Activated B cell treated with CpG ODN at 0.5 μM for 24 hours (primary cell): ENCODE measurements around the gene CAMK2N2. TPM values are rescaled to one million over a fixed set of nuclear protein-coding genes. Genes with fewer than 3 reads are reported as not detected.

ENCODE experiments used
- ATAC-seq: fragments of 200-7000 bp; cut with Tn5 transposase; one replicate; pipeline ENCODE4 v1.10.0; 2021; ENCODE audit warnings: low read depth, mild to moderate bottlenecking, moderate library complexity
- CTCF ChIA-PET: fragments of 350-600 bp; sonication (Branson Sonifier 250); formaldehyde crosslinking; loops from one replicate; lab custom pipeline; 2021; ENCODE audit warnings: antibody characterized with exemption; lab: Charles Lee
- POLR2A ChIA-PET: fragments of 350-600 bp; sonication (Branson Sonifier 250); formaldehyde crosslinking; loops from one replicate; lab custom pipeline; 2021; ENCODE audit warnings: antibody characterized with exemption; lab: Charles Lee
- DNase-seq: peaks from one replicate; pipeline ENCODE4 v3.0.0; 2022
- H3K27ac Mint-ChIP-seq: one replicate; pipeline ENCODE4 v1.8.0; 2020; ENCODE audit warnings: mixed read lengths
- H3K27me3 Mint-ChIP-seq: one replicate; pipeline ENCODE4 v1.8.0; 2021; ENCODE audit warnings: mixed read lengths
- H3K36me3 Mint-ChIP-seq: one replicate; pipeline ENCODE4 v1.8.0; 2021; ENCODE audit warnings: low read depth, mixed read lengths
- H3K4me1 Mint-ChIP-seq: one replicate; pipeline ENCODE4 v1.8.0; 2021; ENCODE audit warnings: mixed read lengths
- H3K4me3 Mint-ChIP-seq: one replicate; pipeline ENCODE4 v1.8.0; 2020; ENCODE audit warnings: mild to moderate bottlenecking, mixed read lengths
- H3K9me3 Mint-ChIP-seq: one replicate; pipeline ENCODE4 v1.8.0; 2020; ENCODE audit warnings: mixed read lengths
- CTCF ChIP-seq: fragments of 200-600 bp; IDR thresholded peaks from one replicate; pipeline ENCODE4 v1.8.0; 2022; ENCODE audit warnings: antibody characterized with exemption, mild to moderate bottlenecking
- intact Hi-C: fragments of 100-400 bp; cut with micrococcal nuclease; formaldehyde crosslinking; loops from one replicate; pipeline ENCODE4 v1.15.1; 2024
- total RNA-seq: library from RNA; stranded (reverse); gene quantifications from 2 replicates; pipeline ENCODE4 v1.2.3, GENCODE V29; 2022

CAMK2N2 gene
- total RNA-seq, 1 donor from 2014 or later = not detected

DNA sequence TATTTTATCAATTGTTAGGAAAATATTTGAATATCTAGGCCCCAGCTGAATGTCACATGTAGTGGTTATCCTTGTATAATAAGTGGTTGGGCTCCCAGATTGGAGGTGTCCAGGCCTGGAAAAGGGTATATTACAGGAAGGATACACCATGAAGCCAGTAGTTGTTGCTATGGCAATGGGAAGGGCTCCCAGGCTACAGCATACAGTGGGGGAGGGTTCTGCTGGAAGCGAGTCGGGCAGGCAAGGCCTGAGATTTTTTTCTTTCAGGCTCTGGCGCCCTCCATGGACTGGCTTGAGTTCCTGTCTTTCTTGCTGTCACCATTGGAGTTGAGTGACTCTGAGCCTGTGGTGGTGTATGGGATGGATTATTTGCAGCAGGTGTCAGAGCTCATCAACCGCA, 23.3 kb upstream of the CAMK2N2 start:
- Mint-ChIP-seq H3K4me1 (peaks cover 3% of the 10 kb centered on the region), H3K27ac (no peak overlapping the region), H3K4me3 (no peak overlapping the region), H3K9me3 (no peaks in the 10 kb centered on the region), H3K36me3 (no peaks in the 10 kb centered on the region), H3K27me3 (peaks cover 10% of the 10 kb centered on the region)
- no peak for DNase-seq
- CTCF ChIA-PET = no interaction called here
- ATAC-seq = peak; percentile 7
- intact Hi-C loops = loop anchor here (1.0 kb wide), 1 partner anchor 57 kb away; no protein-coding TSS in a partner anchor
- POLR2A ChIA-PET = no interaction called here
- TF ChIP-seq CTCF = no peak

DNA sequence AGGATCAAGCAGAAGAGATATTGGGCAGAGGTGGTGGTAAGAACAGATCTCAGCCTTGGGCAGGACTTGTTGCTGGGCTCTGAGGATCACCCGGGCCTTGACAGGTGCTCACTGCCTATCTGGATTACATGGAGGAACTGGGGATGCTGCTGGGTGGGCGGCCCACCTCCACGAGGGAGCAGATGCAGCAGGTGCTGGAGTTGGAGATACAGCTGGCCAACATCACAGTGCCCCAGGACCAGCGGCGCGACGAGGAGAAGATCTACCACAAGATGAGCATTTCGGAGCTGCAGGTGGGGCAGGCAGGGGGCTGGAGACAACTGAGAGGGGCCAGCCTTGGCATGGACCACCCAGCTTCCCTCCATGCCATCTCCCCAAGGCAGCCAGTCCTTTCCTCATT, 22.3 kb upstream of the CAMK2N2 start:
- no peak overlapping the region for H3K27ac Mint-ChIP-seq
- H3K36me3 Mint-ChIP-seq = no peaks in the 10 kb centered on the region
- H3K4me3 Mint-ChIP-seq = no peak overlapping the region
- intact Hi-C loops = no loop called here
- ChIA-PET CTCF (no interaction called here), POLR2A (no interaction called here)
- no peaks in the 10 kb centered on the region for H3K4me1 Mint-ChIP-seq
- ATAC-seq = no peak
- no peak for TF ChIP-seq CTCF
- DNase-seq = no peak
- peaks cover 12% of the 10 kb centered on the region for H3K27me3 Mint-ChIP-seq
- no peaks in the 10 kb centered on the region for H3K9me3 Mint-ChIP-seq

- TF ChIP-seq CTCF = no peak
- CTCF ChIA-PET = interaction anchor here (0.7 kb wide), 1 partner anchor 56 kb away, joined by 3 read pairs; no protein-coding TSS in a partner anchor
- Mint-ChIP-seq H3K4me1 (no peaks in the 10 kb centered on the region), H3K27me3 (peaks cover 16% of the 10 kb centered on the region), H3K4me3 (no peak overlapping the region), H3K9me3 (no peaks in the 10 kb centered on the region), H3K27ac (no peak overlapping the region), H3K36me3 (no peaks in the 10 kb centered on the region)
- ATAC-seq (no peak), DNase-seq (no peak)
- POLR2A ChIA-PET = no interaction called here
- intact Hi-C loops = no loop called here
These were observed 21.6 kb upstream of the CAMK2N2 start for GRCh38 chr3:184282941-184283340.

- CTCF ChIA-PET = no interaction called here
- DNase-seq = no peak
- intact Hi-C loops = no loop called here
- no peak for TF ChIP-seq CTCF
- Mint-ChIP-seq H3K36me3 (no peaks in the 10 kb centered on the region), H3K4me1 (peaks cover 3% of the 10 kb centered on the region), H3K27ac (no peak overlapping the region), H3K9me3 (no peaks in the 10 kb centered on the region), H3K27me3 (peaks cover 36% of the 10 kb centered on the region), H3K4me3 (no peak overlapping the region)
- ATAC-seq = no peak
- POLR2A ChIA-PET = interaction anchor here (0.5 kb wide), 1 partner anchor 237 kb away, joined by 5 read pairs; no protein-coding TSS in a partner anchor
These were observed 16.0 kb upstream of the CAMK2N2 start for GRCh38 chr3:184277366-184277765.

DNA sequence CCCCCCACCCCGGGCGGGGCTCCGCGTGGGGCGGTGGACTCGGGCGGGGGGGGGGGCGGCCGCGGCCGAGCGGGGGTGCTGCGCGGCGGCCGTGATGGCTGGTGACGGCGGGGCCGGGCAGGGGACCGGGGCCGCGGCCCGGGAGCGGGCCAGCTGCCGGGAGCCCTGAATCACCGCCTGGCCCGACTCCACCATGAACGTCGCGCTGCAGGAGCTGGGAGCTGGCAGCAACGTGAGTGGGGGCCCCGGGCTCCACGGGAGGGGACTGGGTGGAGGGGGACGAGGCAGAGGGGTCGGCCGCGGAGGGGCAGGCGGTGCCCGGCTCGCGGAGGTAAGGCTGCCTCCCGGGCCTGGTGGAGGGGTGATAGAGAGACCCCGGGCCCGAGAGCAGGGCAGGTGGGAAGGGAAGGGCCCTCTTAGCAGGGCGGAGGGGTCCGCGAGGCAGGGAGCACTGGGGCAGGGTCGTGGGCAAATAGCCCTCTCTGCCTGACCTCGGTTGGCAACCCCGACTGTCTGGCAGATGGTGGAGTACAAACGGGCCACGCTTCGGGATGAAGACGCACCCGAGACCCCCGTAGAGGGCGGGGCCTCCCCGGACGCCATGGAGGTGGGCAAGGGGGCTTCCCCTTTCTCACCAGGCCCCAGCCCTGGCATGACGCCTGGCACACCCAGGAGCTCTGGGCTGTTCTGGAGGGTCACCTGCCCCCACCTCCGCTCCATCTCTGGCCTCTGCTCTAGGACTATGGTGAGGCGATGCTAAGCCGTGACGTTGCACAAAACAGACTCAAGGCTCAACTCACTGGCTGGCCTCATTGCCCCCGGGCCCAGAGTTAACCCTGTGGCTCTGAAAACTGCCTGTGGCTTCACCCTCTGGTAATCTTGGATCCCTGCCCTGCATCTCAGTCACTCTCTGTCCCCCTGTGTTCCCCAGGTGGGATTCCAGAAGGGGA, 14.9 kb upstream of the CAMK2N2 start, which contains the start of gene ECE2:
TSS of gene ECE2 (plus strand) at position 62 of the 950 bp plus-strand sequence. CDS start at position 194, 132 bp downstream.
- CTCF ChIA-PET = no interaction called here
- POLR2A ChIA-PET = interaction anchor here (0.5 to 0.6 kb wide), 2 partner anchors 10 to 239 kb away, joined by 4 to 5 read pairs; no protein-coding TSS in a partner anchor
- Mint-ChIP-seq H3K27ac (no peak within 1 kb of the TSS), H3K9me3 (no peaks in the 10 kb centered on the region), H3K4me3 (no peak within 1 kb of the TSS), H3K27me3 (peaks cover 42% of the 10 kb centered on the region), H3K4me1 (peaks cover 3% of the 10 kb centered on the region), H3K36me3 (no peaks in the 10 kb centered on the region)
- ATAC-seq (no peak), DNase-seq (no peak)
- TF ChIP-seq CTCF = no peak
- intact Hi-C loops = no loop called here
